Keratinocyte (primary cell): Measurements from ENCODE around the gene EPHB1.

ENCODE experiments used
- CTCF ChIP-seq, 3 experiments: IDR thresholded peaks in 1 of 3; conservative IDR thresholded peaks in 1 of 3; optimal IDR thresholded peaks in 1 of 3; 2 replicates in 2 of 3; 3 replicates in 1 of 3; pipeline versions ENCODE3 to v1.5.1; 2011; ENCODE audit warnings: low read length in 3 of 3, mild to moderate bottlenecking in 3 of 3, moderate library complexity in 2 of 3, control low read depth in 1 of 3, inconsistent platforms in 1 of 3; ENCODE audit not compliant: insufficient read depth in 2 of 3; ENCODE audit errors: extremely low read depth in 1 of 3
- EZH2 ChIP-seq: IDR thresholded peaks from one replicate; pipeline ENCODE4 v1.6.1; 2012; ENCODE audit warnings: inconsistent platforms, mild to moderate bottlenecking, low read length, moderate library complexity

GRCh38 chr3:135093121-135093520, 298.1 kb downstream of the EPHB1 start:
- TF ChIP-seq CTCF (optimal IDR thresholded peaks at IDR 0.05 in 1 of 3, IDR thresholded peaks at IDR 0.05 in 1 of 3, conservative IDR thresholded peaks at IDR 0.05 in 1 of 3; ENCODE audit: extremely low read depth in 1 of 3, insufficient read depth in 2 of 3, low read length in 3 of 3) = no peak
- TF ChIP-seq EZH2 = no peak
